PFSK-1 (cell line): ENCODE results near the gene PLCH2.

Experiments
- FOXP2 ChIP-seq: optimal IDR thresholded peaks from 2 replicates; pipeline ENCODE3; 2011; ENCODE audit warnings: borderline replicate concordance, control low read depth, inconsistent platforms; ENCODE audit not compliant: insufficient read depth; ENCODE audit errors: extremely low read length, extremely low read depth
- POLR2AphosphoS5 ChIP-seq: IDR thresholded peaks from 2 replicates; pipeline ENCODE4 v1.6.1; 2012; ENCODE audit warnings: low read depth, mild to moderate bottlenecking, control low read depth, low read length, moderate library complexity
- SIN3A ChIP-seq: IDR thresholded peaks from 2 replicates; pipeline ENCODE4 v1.6.1; 2012; ENCODE audit warnings: mild to moderate bottlenecking, low read length, moderate library complexity, borderline replicate concordance; ENCODE audit not compliant: insufficient read depth
- TAF1 ChIP-seq: IDR thresholded peaks from 2 replicates; pipeline ENCODE4 v1.6.1; 2012; ENCODE audit warnings: low read length, control low read depth, borderline replicate concordance; ENCODE audit not compliant: insufficient read depth
- TF ChIP-seq, protein P1 (sequence below), 2 experiments: IDR thresholded peaks; 2 replicates each; pipeline versions ENCODE4 v1.6.1 to v1.8.0; 2011 to 2012; ENCODE audit warnings: low read depth in 2 of 2, low read length in 2 of 2, control low read depth in 1 of 2, inconsistent platforms in 1 of 2, mild to moderate bottlenecking in 1 of 2, moderate library complexity in 1 of 2; ENCODE audit not compliant: insufficient read depth in 1 of 2

PLCH2 gene

DNA sequence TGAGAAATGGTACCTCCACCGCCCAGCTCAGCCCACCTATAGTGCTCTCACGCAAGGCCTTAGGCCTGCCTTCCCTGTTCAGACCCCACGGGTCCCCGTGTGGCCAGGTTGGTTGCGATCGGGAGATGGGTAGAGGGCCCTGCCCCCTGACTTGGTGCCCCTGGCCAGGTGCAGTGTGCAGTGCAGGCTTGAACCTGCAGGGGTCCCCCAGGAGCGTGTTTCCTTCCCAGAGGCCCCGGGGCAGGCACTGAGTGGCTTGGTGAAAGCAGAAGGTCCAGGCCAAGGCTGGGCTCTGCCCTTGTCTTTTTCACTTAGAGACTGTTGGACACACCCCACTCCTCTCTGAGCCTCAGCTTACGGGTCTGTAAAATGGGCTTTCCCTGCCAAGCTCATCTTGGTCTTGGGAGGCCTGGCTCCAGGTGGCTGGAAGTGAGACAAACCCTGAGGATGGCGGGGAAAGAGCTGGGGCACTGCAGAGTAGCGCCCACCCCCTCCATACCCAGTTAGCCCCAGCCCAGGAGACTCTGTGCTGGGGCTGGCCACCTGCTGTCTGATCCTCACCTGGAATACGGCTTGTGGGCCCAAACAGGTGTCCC, 63.3 kb downstream of the PLCH2 start:
- TF ChIP-seq, protein P1, sequence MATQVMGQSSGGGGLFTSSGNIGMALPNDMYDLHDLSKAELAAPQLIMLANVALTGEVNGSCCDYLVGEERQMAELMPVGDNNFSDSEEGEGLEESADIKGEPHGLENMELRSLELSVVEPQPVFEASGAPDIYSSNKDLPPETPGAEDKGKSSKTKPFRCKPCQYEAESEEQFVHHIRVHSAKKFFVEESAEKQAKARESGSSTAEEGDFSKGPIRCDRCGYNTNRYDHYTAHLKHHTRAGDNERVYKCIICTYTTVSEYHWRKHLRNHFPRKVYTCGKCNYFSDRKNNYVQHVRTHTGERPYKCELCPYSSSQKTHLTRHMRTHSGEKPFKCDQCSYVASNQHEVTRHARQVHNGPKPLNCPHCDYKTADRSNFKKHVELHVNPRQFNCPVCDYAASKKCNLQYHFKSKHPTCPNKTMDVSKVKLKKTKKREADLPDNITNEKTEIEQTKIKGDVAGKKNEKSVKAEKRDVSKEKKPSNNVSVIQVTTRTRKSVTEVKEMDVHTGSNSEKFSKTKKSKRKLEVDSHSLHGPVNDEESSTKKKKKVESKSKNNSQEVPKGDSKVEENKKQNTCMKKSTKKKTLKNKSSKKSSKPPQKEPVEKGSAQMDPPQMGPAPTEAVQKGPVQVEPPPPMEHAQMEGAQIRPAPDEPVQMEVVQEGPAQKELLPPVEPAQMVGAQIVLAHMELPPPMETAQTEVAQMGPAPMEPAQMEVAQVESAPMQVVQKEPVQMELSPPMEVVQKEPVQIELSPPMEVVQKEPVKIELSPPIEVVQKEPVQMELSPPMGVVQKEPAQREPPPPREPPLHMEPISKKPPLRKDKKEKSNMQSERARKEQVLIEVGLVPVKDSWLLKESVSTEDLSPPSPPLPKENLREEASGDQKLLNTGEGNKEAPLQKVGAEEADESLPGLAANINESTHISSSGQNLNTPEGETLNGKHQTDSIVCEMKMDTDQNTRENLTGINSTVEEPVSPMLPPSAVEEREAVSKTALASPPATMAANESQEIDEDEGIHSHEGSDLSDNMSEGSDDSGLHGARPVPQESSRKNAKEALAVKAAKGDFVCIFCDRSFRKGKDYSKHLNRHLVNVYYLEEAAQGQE (IDR thresholded peaks at IDR 0.05; ENCODE audit: insufficient read depth in 1 of 2, low read depth in 2 of 2, low read length in 2 of 2), result no peak
- TF ChIP-seq TAF1 (no peak), FOXP2 (no peak), SIN3A (no peak), POLR2AphosphoS5 (no peak)

DNA sequence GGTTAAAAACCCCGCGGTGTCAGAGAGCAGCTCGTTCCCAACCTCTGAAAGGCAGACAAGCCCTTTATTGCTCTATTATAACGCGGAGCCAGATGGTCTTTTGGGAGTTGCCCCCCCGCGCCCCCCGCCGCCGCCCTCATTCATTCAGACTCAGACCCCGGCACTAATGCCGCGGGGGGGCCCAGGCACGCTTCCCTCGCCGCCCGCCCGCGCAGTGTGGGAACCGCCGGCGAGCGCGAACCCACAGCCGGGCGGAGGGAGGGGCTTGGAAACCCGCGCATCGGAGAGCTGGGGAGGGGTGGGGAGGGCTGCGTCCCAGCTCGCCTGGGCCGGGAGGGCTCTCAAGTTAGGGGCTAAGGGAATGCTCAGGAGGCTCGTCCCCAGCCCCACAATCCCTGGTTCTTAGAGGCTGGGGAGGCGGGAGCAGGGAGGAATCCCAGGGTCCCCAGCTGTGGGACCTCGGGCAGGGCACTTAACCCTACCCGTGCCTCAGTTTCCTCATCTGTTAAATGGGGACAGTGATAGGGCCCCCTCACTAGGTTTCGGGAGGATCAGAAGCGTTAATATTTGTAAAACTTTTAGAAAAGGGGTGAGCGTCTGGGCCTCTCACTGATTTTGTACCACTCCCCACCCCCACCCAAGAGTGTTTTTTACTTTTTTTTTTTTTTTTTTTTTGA, 64.9 kb downstream of the PLCH2 start:
- TF ChIP-seq FOXP2, result no peak

DNA sequence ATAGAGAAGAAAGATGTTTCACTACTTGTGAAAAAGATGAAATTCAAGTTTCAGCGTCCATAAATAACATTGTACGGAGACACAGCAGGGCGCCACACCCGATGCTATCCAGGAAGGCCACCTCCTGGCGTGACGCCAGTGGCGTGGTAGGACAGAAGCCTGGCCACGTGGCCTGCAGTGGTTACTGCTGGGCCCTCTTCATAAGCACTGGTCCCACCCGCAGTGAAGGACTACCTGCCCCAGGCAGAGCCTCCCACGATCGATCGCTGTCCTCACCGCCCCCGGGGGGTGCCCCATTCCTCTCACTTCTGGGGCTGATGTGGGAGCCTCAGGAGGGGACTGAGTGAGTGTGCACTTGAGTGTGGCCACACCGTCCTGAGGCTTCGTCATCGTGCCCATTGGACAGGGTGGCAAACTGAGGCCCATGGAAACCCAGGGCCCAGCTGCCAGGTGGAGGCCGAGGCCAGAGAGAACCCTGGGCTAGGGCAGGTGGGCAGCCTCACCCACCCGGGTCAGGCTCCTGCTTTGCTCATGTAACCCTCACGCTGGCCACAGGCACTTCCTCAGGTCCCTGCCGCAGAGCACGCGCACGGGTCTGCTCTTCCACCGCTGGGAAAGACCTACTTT, 65.6 kb downstream of the PLCH2 start:
- TF ChIP-seq POLR2AphosphoS5 (no peak), FOXP2 (no peak), TAF1 (no peak), SIN3A (no peak)
- TF ChIP-seq, protein P1 (IDR thresholded peaks at IDR 0.05; ENCODE audit: insufficient read depth in 1 of 2, low read depth in 2 of 2, low read length in 2 of 2), result no peak

DNA sequence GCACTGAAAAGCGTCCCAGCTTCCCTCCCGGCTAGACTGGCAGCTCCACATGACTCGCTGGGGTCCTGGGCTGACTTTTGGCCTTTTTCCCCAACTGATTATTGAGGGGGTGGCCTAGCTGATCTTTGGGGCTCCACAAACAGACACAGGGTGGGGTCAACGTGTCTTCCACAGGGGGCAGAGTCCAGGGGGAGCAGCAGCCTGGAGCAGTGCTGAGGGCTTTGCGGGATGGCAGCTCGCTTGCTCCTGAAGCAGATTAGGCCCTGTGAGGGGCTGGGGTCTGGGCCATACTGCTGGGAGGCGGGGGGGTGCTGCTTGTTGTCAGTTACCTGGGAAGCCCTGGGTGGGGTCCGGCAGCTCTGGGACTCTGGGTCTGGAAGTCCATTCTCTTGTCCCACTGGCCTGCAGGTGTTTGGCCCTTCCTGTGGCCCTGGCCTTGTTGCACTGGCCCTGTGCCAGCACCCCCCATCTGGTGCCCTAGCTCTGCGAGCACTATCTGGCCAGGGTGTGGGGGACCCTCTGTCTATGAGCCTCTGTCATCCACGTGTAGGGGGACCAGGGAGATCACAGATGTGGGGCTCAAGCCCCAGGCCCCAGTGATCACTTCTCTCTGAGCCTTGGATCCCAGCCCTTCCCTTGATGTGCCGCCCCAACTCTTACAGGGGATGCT, 66.3 kb downstream of the PLCH2 start:
- no peak for TF ChIP-seq FOXP2
- TF ChIP-seq, protein P1 (IDR thresholded peaks at IDR 0.05; ENCODE audit: insufficient read depth in 1 of 2, low read depth in 2 of 2, low read length in 2 of 2), result no peak
- TF ChIP-seq SIN3A, result no peak
- TF ChIP-seq TAF1, result no peak
- no peak for TF ChIP-seq POLR2AphosphoS5

DNA sequence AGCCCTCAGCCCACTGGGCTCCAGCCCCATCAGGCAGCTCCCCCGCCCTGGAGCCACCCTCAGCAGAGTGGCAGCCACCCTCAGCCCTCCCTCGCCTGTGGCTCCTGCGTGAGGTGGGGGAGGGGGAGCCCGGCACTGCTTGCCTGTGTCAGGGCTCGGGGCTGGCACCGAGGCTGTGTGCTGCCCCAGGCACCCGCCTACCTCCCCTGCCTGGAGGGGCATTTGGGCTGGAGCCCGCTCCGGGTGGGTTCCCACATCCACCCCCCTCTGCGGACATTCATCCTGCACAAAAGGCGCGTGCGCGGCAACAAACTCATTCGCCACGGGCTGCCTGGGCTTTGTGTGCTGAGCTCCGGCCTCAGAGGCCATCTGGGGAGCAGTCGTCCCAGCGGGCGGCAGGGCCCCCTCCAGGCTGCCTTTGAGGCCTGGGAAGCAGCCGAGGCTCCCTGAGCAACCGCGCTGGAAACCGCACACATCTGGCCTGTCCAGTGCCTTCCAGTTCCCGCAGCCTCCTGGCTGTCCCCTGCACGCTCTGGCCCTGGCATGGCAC, 67.5 kb downstream of the PLCH2 start:
- TF ChIP-seq FOXP2 (no peak), SIN3A (no peak), POLR2AphosphoS5 (no peak), TAF1 (no peak)
- TF ChIP-seq, protein P1 (IDR thresholded peaks at IDR 0.05; ENCODE audit: insufficient read depth in 1 of 2, low read depth in 2 of 2, low read length in 2 of 2), result no peak
